ENCODE data around the gene NPTXR. TPM values are rescaled to one million over a fixed set of nuclear protein-coding genes. Genes with fewer than 3 reads are reported as not detected.

Gene NPTXR
- total RNA-seq, 4 donors from 2014 or later, result 7.9 to 21.7 (median 12.5) TPM

DNA sequence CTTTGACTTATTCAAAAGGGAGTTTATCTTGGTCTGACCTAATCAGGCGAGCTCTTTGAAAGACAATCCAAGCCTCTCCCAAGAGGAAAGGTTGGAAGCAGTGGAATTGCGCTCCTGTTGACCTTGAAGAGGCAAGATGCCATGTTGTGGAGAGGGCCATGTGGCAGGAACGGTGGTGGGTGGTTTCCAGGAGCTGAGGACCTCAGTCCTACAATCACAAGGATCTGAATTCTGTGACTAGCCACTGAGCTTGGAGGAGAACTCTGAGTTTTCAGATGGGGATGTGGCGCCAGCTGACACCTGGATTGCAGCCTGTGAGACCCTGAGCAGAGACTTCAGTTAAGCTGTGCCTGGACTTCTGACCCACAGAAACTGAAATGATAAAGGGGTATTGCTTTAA, 34.2 kb upstream of the NPTXR start:
- no peaks in the 10 kb centered on the region for H3K27me3 ChIP-seq
- WGBS, 2 donors (ENCODE audit: low coverage in 1 of 2), result 82 to 98% methylated on average over 3 to 4 of the region's 4 CpGs
- H3K4me3 ChIP-seq, result no peak overlapping the region
- H3K27ac ChIP-seq, result no peak overlapping the region
- no peaks in the 10 kb centered on the region for H3K36me3 ChIP-seq
- no peak for ATAC-seq
- peaks cover 13 to 42% (median 15%) of the 10 kb centered on the region in 3 donors for H3K4me1 ChIP-seq
- no peak for TF ChIP-seq POLR2AphosphoS5 (IDR thresholded peaks at IDR 0.05)
- TF ChIP-seq POLR2A (IDR thresholded peaks at IDR 0.05), result no peak
- no peak for TF ChIP-seq EP300 (IDR thresholded peaks at IDR 0.05)
- TF ChIP-seq, protein P1, sequence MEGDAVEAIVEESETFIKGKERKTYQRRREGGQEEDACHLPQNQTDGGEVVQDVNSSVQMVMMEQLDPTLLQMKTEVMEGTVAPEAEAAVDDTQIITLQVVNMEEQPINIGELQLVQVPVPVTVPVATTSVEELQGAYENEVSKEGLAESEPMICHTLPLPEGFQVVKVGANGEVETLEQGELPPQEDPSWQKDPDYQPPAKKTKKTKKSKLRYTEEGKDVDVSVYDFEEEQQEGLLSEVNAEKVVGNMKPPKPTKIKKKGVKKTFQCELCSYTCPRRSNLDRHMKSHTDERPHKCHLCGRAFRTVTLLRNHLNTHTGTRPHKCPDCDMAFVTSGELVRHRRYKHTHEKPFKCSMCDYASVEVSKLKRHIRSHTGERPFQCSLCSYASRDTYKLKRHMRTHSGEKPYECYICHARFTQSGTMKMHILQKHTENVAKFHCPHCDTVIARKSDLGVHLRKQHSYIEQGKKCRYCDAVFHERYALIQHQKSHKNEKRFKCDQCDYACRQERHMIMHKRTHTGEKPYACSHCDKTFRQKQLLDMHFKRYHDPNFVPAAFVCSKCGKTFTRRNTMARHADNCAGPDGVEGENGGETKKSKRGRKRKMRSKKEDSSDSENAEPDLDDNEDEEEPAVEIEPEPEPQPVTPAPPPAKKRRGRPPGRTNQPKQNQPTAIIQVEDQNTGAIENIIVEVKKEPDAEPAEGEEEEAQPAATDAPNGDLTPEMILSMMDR (IDR thresholded peaks at IDR 0.05), result no peak
- H3K9me3 ChIP-seq, result no peaks in the 10 kb centered on the region

DNA sequence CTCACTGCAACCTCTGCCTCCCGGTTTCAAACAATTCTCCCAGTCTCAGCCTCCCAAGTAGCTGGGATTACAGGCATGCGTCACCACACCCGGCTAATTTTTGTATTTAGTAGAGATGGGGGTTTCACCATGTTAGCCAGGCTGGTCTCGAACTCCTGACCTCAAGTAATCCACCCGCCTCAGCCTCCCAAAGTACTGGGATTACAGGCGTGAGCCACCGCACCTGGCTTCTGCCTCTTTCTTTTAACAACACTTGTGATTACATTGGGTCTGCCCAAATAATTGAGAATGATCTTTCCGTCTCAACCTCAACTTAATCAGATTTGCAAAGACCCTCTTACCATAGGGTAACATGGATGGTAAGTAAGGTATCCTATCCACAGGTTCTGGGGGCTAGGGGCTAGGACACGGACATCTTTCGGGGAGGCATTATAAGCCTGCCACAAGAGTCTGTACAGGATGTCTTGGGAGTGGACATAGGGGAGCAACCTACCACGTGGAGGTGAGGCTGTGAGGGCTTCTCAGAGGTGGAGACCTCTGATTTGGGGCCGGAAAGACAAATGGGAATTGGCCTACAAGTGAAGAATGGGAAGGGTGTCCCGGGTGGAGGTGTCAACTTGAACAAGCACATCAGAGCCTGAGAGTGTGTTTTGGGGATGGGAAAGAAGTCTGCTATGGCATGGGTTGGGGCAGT, 30.8 kb upstream of the NPTXR start:
- TF ChIP-seq POLR2AphosphoS5 (IDR thresholded peaks at IDR 0.05), result no peak
- no peak for TF ChIP-seq EP300 (IDR thresholded peaks at IDR 0.05)
- no peak for TF ChIP-seq POLR2A (IDR thresholded peaks at IDR 0.05)
- TF ChIP-seq, protein P1 (IDR thresholded peaks at IDR 0.05), result no peak
- no peaks in the 10 kb centered on the region for H3K9me3 ChIP-seq
- H3K27me3 ChIP-seq, result no peaks in the 10 kb centered on the region
- H3K36me3 ChIP-seq, result peaks cover 0 to 4% of the 10 kb centered on the region in 2 donors
- peaks cover 0 to 31% (median 5%) of the 10 kb centered on the region in 3 donors for H3K4me1 ChIP-seq
- H3K4me3 ChIP-seq, result no peak overlapping the region
- whole genome bisulfite sequencing, 2 donors (ENCODE audit: low coverage in 1 of 2), result 91 to 94% methylated on average over 8 of the region's 13 CpGs
- H3K27ac ChIP-seq, result peak overlapping the region in 1 of 4 donors; percentile 95
- ATAC-seq, result no peak

DNA sequence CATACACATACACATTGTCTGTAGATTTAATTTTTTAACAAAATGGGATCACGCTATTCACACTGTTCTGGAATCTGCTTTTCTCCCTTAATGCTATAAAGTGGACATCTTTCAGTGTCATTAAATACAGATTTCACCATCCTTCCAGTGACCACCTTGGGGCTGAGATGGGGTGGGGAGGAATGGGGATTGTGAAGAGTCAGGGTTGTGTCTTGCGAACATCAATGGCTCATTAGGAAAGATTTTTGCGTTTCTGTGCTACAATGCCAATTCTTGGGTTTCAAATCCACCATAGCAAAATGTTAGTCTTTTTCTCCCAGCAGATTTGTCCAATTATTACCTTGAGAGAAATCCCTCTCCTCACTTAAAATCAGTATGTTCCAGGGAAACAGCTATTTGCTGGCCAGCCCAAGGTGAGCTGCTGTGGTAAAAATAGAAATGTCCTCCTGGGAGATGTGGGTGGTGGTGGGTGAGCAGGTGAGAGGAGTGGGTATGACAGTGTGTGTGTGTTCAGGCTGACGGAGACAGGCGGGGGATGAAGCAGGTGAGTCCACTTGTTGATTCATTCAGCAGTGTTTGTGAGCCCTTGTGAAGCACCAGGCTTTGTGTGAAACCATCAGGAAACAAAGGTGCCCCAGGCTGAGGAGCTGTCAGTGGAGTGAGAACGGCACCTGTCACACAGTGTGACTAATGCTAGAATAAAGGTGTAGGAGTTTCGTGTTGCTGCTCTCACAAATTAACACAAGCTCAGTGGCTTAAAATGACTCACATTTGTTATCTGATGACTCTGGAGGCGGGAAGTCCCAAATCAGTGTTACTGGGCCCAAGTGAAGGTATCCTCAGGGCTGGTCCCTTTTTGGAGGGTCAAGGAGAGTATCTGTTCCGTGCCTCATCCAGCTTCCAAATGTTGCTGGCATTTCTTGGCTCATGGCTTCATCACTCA, 29.9 kb upstream of the NPTXR start:
- ATAC-seq, result no peak
- TF ChIP-seq POLR2AphosphoS5 (IDR thresholded peaks at IDR 0.05) (no peak), EP300 (IDR thresholded peaks at IDR 0.05) (no peak), POLR2A (IDR thresholded peaks at IDR 0.05) (no peak)
- TF ChIP-seq, protein P1 (IDR thresholded peaks at IDR 0.05), result no peak
- peaks cover 0 to 12% of the 10 kb centered on the region in 2 donors for H3K36me3 ChIP-seq
- peak overlapping the region in 1 of 2 donors; percentile 86 for H3K4me3 ChIP-seq
- WGBS, 2 donors (ENCODE audit: low coverage in 1 of 2), result 65 to 67% methylated on average over 6 to 9 of the region's 9 CpGs
- no peaks in the 10 kb centered on the region for H3K9me3 ChIP-seq
- no peaks in the 10 kb centered on the region for H3K27me3 ChIP-seq
- peaks cover 0 to 41% (median 12%) of the 10 kb centered on the region in 3 donors for H3K4me1 ChIP-seq
- H3K27ac ChIP-seq, result peak overlapping the region; percentile 95 to 98 (median 96)

DNA sequence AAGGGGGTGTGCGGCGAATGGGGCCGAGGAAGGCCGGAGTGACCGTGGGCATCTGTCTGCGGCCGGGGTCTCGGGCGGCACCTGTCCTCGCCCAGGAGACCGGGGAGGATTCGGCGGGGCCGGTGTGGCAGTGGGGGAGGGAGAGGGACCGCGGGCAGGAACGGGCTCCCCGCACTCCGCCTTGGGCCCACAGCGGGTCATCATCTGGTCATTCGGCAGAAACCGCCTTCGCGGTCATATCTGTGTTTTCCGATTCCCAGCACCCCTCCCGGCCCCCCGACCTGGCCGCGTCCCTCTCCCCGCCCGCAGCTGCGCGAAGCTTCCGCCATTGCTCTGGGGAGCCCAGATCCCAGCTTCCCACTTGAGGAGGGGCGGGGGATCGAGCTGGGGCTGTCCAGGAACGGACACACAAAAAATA, 29.0 kb upstream of the NPTXR start:
- H3K4me1 ChIP-seq, result peaks cover 0 to 50% (median 17%) of the 10 kb centered on the region in 3 donors
- H3K36me3 ChIP-seq, result peaks cover 0 to 21% of the 10 kb centered on the region in 2 donors
- H3K27ac ChIP-seq, result peak overlapping the region; percentile 95 to 98 (median 96)
- H3K4me3 ChIP-seq, result peak overlapping the region; percentile 84 to 86
- H3K27me3 ChIP-seq, result no peaks in the 10 kb centered on the region
- H3K9me3 ChIP-seq, result no peaks in the 10 kb centered on the region
- WGBS, 2 donors (ENCODE audit: low coverage in 1 of 2), result 0% methylated on average over 3 to 25 of the region's 37 CpGs
- peak; percentile 41 for TF ChIP-seq POLR2AphosphoS5 (IDR thresholded peaks at IDR 0.05)
- TF ChIP-seq EP300 (IDR thresholded peaks at IDR 0.05), result no peak
- peak; percentile 29 to 61 for TF ChIP-seq POLR2A (IDR thresholded peaks at IDR 0.05)
- TF ChIP-seq, protein P1 (IDR thresholded peaks at IDR 0.05), result no peak
- peak; percentile 52 for ATAC-seq
